ENCODE data around the gene MMP3.

The MMP3 gene

GRCh38 chr11:102864724-102865123, 21.3 kb upstream of the MMP3 start:
- H3K27me3 ChIP-seq (ENCODE audit: low read length), result no peaks in the 10 kb centered on the region
- no peak overlapping the region for H3K27ac ChIP-seq (ENCODE audit: low read depth, low read length)
- TF ChIP-seq EZH2phosphoT487 (conservative IDR thresholded peaks at IDR 0.05; ENCODE audit: low read length) (no peak), CTCF (IDR thresholded peaks at IDR 0.05; ENCODE audit: insufficient read depth, low read length, poor library complexity, severe bottlenecking) (no peak)
- H3K4me3 ChIP-seq (ENCODE audit: insufficient read depth, low read length, poor library complexity, severe bottlenecking), result no peak overlapping the region
- no peaks in the 10 kb centered on the region for H3K79me2 ChIP-seq (ENCODE audit: insufficient read depth, low read length)
- H3K9me3 ChIP-seq (ENCODE audit: insufficient read depth, low read length), result no peaks in the 10 kb centered on the region
- H3F3A ChIP-seq (ENCODE audit: insufficient read depth), result no peaks in the 10 kb centered on the region
- H3K9me2 ChIP-seq (replicated peaks; ENCODE audit: insufficient read depth, low read length), result no peaks in the 10 kb centered on the region
- H3K36me3 ChIP-seq (ENCODE audit: low read length), result no peaks in the 10 kb centered on the region
- H2AFZ ChIP-seq (ENCODE audit: low read depth, low read length, severe bottlenecking), result no peak overlapping the region
- H3K4me2 ChIP-seq (ENCODE audit: low read depth, low read length, poor library complexity, severe bottlenecking), result no peak overlapping the region
- no peak overlapping the region for H3K9ac ChIP-seq (ENCODE audit: low read length)
- H4K20me1 ChIP-seq (ENCODE audit: low read depth, low read length), result no peaks in the 10 kb centered on the region

GRCh38 chr11:102853956-102854355, 10.5 kb upstream of the MMP3 start:
- no peak overlapping the region for H3K9ac ChIP-seq (ENCODE audit: low read length)
- H3K4me2 ChIP-seq (ENCODE audit: low read depth, low read length, poor library complexity, severe bottlenecking), result no peak overlapping the region
- no peaks in the 10 kb centered on the region for H4K20me1 ChIP-seq (ENCODE audit: low read depth, low read length)

GRCh38 chr11:102853055-102853454, 9.6 kb upstream of the MMP3 start:
- no peak overlapping the region for H2AFZ ChIP-seq (ENCODE audit: low read depth, low read length, severe bottlenecking)
- no peak overlapping the region for H3K9ac ChIP-seq (ENCODE audit: low read length)
- no peak overlapping the region for H3K27ac ChIP-seq (ENCODE audit: low read depth, low read length)
- H3K36me3 ChIP-seq (ENCODE audit: low read length), result no peaks in the 10 kb centered on the region
- no peaks in the 10 kb centered on the region for H3F3A ChIP-seq (ENCODE audit: insufficient read depth)
- no peak for TF ChIP-seq EZH2phosphoT487 (conservative IDR thresholded peaks at IDR 0.05; ENCODE audit: low read length)
- no peak for TF ChIP-seq CTCF (IDR thresholded peaks at IDR 0.05; ENCODE audit: insufficient read depth, low read length, poor library complexity, severe bottlenecking)
- no peaks in the 10 kb centered on the region for H3K27me3 ChIP-seq (ENCODE audit: low read length)
- H3K4me2 ChIP-seq (ENCODE audit: low read depth, low read length, poor library complexity, severe bottlenecking), result no peak overlapping the region
- H3K4me3 ChIP-seq (ENCODE audit: insufficient read depth, low read length, poor library complexity, severe bottlenecking), result no peak overlapping the region
- H3K9me2 ChIP-seq (replicated peaks; ENCODE audit: insufficient read depth, low read length), result no peaks in the 10 kb centered on the region
- H4K20me1 ChIP-seq (ENCODE audit: low read depth, low read length), result no peaks in the 10 kb centered on the region
- no peaks in the 10 kb centered on the region for H3K79me2 ChIP-seq (ENCODE audit: insufficient read depth, low read length)
- H3K9me3 ChIP-seq (ENCODE audit: insufficient read depth, low read length), result no peaks in the 10 kb centered on the region

More at GRCh38 chr11:102853956-102854355, 10.5 kb upstream of the MMP3 start:
- Histone ChIP-seq H3K27me3 (ENCODE audit: low read length) (no peaks in the 10 kb centered on the region), H3K4me3 (ENCODE audit: insufficient read depth, low read length, poor library complexity, severe bottlenecking) (no peak overlapping the region), H3K27ac (ENCODE audit: low read depth, low read length) (no peak overlapping the region), H3K79me2 (ENCODE audit: insufficient read depth, low read length) (no peaks in the 10 kb centered on the region), H3K9me2 (replicated peaks; ENCODE audit: insufficient read depth, low read length) (no peaks in the 10 kb centered on the region), H3K9me3 (ENCODE audit: insufficient read depth, low read length) (no peaks in the 10 kb centered on the region), H3F3A (ENCODE audit: insufficient read depth) (no peaks in the 10 kb centered on the region), H3K36me3 (ENCODE audit: low read length) (no peaks in the 10 kb centered on the region), H2AFZ (ENCODE audit: low read depth, low read length, severe bottlenecking) (no peak overlapping the region)
- TF ChIP-seq EZH2phosphoT487 (conservative IDR thresholded peaks at IDR 0.05; ENCODE audit: low read length), result no peak
- no peak for TF ChIP-seq CTCF (IDR thresholded peaks at IDR 0.05; ENCODE audit: insufficient read depth, low read length, poor library complexity, severe bottlenecking)

Measured in SU-DHL-6 (cell line).